H9 (cell line): ENCODE results near the gene IER5L. TPM values are rescaled to one million over a fixed set of nuclear protein-coding genes. Genes with fewer than 3 reads are reported as not detected.

Experiments
- DNase-seq: peaks from one replicate; pipeline ENCODE4 v3.0.0-alpha.2; 2017
- H2AFZ ChIP-seq: one replicate; pipeline ENCODE4 v1.6.1; 2013; ENCODE audit warnings: mild to moderate bottlenecking, low read length, control low read depth, moderate library complexity
- H2AK5ac ChIP-seq: 2 replicates; pipeline ENCODE4 v1.6.1; 2013; ENCODE audit warnings: low read length, control low read depth, mixed read lengths; ENCODE audit not compliant: insufficient read length
- H2BK120ac ChIP-seq: one replicate; pipeline ENCODE4 v1.6.1; 2013; ENCODE audit warnings: low read depth, mild to moderate bottlenecking, low read length, control low read depth, inconsistent platforms; ENCODE audit not compliant: poor library complexity, severe bottlenecking
- H2BK12ac ChIP-seq: 2 replicates; pipeline ENCODE4 v1.6.1; 2013; ENCODE audit warnings: low read length, control low read depth, mixed read lengths, low read depth; ENCODE audit not compliant: insufficient read length
- H2BK15ac ChIP-seq: 2 replicates; pipeline ENCODE4 v1.6.1; 2013; ENCODE audit warnings: low read depth, low read length, control low read depth
- H2BK20ac ChIP-seq: one replicate; pipeline ENCODE4 v1.6.1; 2013; ENCODE audit warnings: low read depth, mild to moderate bottlenecking, low read length, control low read depth, inconsistent platforms; ENCODE audit not compliant: poor library complexity, severe bottlenecking
- H2BK5ac ChIP-seq: 2 replicates; pipeline ENCODE4 v1.6.1; 2013; ENCODE audit warnings: low read length, control low read depth, mixed read lengths; ENCODE audit not compliant: insufficient read length
- H3K14ac ChIP-seq: 2 replicates; pipeline ENCODE4 v1.6.1; 2013; ENCODE audit warnings: low read length, control low read depth; ENCODE audit not compliant: insufficient read depth
- H3K18ac ChIP-seq: 2 replicates; pipeline ENCODE4 v1.6.1; 2013; ENCODE audit warnings: low read depth, mild to moderate bottlenecking, mixed read lengths, low read length, control low read depth; ENCODE audit not compliant: insufficient read length
- H3K23ac ChIP-seq: 2 replicates; pipeline ENCODE4 v1.6.1; 2013; ENCODE audit warnings: low read length, control low read depth, mixed read lengths, low read depth; ENCODE audit not compliant: insufficient read length
- H3K23me2 ChIP-seq: 2 replicates; pipeline ENCODE4 v1.6.1; 2013; ENCODE audit warnings: low read depth, mild to moderate bottlenecking, mixed read lengths, low read length, control low read depth; ENCODE audit not compliant: insufficient read length, poor library complexity, severe bottlenecking
- H3K27ac ChIP-seq: 2 replicates; pipeline ENCODE4 v1.5.1; 2013; ENCODE audit warnings: low read length, control low read depth, mixed read lengths, low read depth; ENCODE audit not compliant: insufficient read length
- H3K27me3 ChIP-seq: 2 replicates; pipeline ENCODE4 v1.6.1; 2013; ENCODE audit warnings: low read length, control low read depth, inconsistent platforms; ENCODE audit not compliant: insufficient read depth
- H3K4ac ChIP-seq: 2 replicates; pipeline ENCODE4 v1.6.1; 2013; ENCODE audit warnings: low read depth, mild to moderate bottlenecking, control low read depth, inconsistent platforms, low read length, moderate library complexity
- H3K4me1 ChIP-seq: 2 replicates; pipeline ENCODE4 v1.6.1; 2013; ENCODE audit warnings: low read length, control low read depth, inconsistent platforms; ENCODE audit not compliant: insufficient read depth
- H3K4me2 ChIP-seq: 2 replicates; pipeline ENCODE4 v1.6.1; 2013; ENCODE audit warnings: low read length, control low read depth, mixed read lengths; ENCODE audit not compliant: insufficient read length, insufficient read depth
- H3K56ac ChIP-seq: 2 replicates; pipeline ENCODE4 v1.6.1; 2013; ENCODE audit warnings: low read depth, mild to moderate bottlenecking, mixed read lengths, low read length, control low read depth; ENCODE audit not compliant: insufficient read length
- H3K79me1 ChIP-seq: 2 replicates; pipeline ENCODE4 v1.6.1; 2013; ENCODE audit warnings: low read depth, mild to moderate bottlenecking, moderate library complexity, low read length, control low read depth, inconsistent platforms; ENCODE audit not compliant: insufficient read depth, poor library complexity, severe bottlenecking
- H3K79me2 ChIP-seq: 2 replicates; pipeline ENCODE4 v1.6.1; 2013; ENCODE audit warnings: low read length, control low read depth, inconsistent platforms; ENCODE audit not compliant: insufficient read depth
- H3K9ac ChIP-seq: 2 replicates; pipeline ENCODE4 v1.6.1; 2013; ENCODE audit warnings: low read length, control low read depth, mixed read lengths; ENCODE audit not compliant: insufficient read length; ENCODE audit errors: extremely low read depth
- H3K9me3 ChIP-seq: one replicate; pipeline ENCODE4 v1.6.1; 2013; ENCODE audit warnings: low read depth, low read length, inconsistent platforms; ENCODE audit not compliant: control insufficient read depth
- H3T11ph ChIP-seq: one replicate; pipeline ENCODE4 v1.6.1; 2013; ENCODE audit warnings: mild to moderate bottlenecking, low read length, control low read depth, inconsistent platforms
- H4K20me1 ChIP-seq: one replicate; pipeline ENCODE4 v1.6.1; 2013; ENCODE audit not compliant: control insufficient read depth, insufficient read length, insufficient read depth
- H4K5ac ChIP-seq: 2 replicates; pipeline ENCODE4 v1.6.1; 2013; ENCODE audit warnings: low read depth, mild to moderate bottlenecking, mixed read lengths, low read length, control low read depth; ENCODE audit not compliant: insufficient read length
- H4K8ac ChIP-seq: replicated peaks from 2 replicates; pipeline ENCODE4 v1.6.1; 2013; ENCODE audit warnings: low read length, control low read depth, mixed read lengths, low read depth; ENCODE audit not compliant: insufficient read length
- H4K91ac ChIP-seq: 2 replicates; pipeline ENCODE4 v1.6.1; 2013; ENCODE audit warnings: low read depth, mild to moderate bottlenecking, moderate library complexity, mixed read lengths, low read length, control low read depth; ENCODE audit not compliant: insufficient read length
- H3K27ac Mint-ChIP-seq, 3 experiments: 2 replicates in 2 of 3; 3 replicates in 1 of 3; pipeline ENCODE4 v1.8.0; 2020 to 2021; ENCODE audit warnings: mixed read lengths in 3 of 3, mild to moderate bottlenecking in 1 of 3, moderate library complexity in 1 of 3
- H3K27me3 Mint-ChIP-seq: 2 replicates; pipeline ENCODE4 v1.8.0; 2021; ENCODE audit warnings: low read depth, mild to moderate bottlenecking, moderate library complexity, mixed read lengths
- H3K36me3 Mint-ChIP-seq, 3 experiments: 2 replicates in 2 of 3; 3 replicates in 1 of 3; pipeline ENCODE4 v1.8.0; 2020 to 2021; ENCODE audit warnings: low read depth in 3 of 3, mixed read lengths in 3 of 3; ENCODE audit not compliant: insufficient read depth in 1 of 3
- H3K4me1 Mint-ChIP-seq, 2 experiments: 2 replicates each; pipeline ENCODE4 v1.8.0; 2020; ENCODE audit warnings: mixed read lengths in 2 of 2
- H3K4me3 Mint-ChIP-seq, 2 experiments: 2 replicates in 1 of 2; 3 replicates in 1 of 2; pipeline ENCODE4 v1.8.0; 2020 to 2021; ENCODE audit warnings: mild to moderate bottlenecking in 2 of 2, mixed read lengths in 2 of 2, moderate library complexity in 1 of 2
- H3K9me3 Mint-ChIP-seq, 2 experiments: 2 replicates in 1 of 2; 3 replicates in 1 of 2; pipeline ENCODE4 v1.8.0; 2020; ENCODE audit warnings: mild to moderate bottlenecking in 2 of 2, mixed read lengths in 2 of 2, moderate library complexity in 1 of 2
- CTCF ChIP-seq: fragments of 200-600 bp; sonication (generic); conservative IDR thresholded peaks from 3 replicates; pipeline ENCODE4 v1.8.0; 2021; ENCODE audit warnings: antibody characterized with exemption, mild to moderate bottlenecking
- WGBS: extraction: QIAGEN DNeasy Blood & Tissue Kit; methylation state at CpG from one replicate; pipeline ENCODE4 v1.1.7; 2013; ENCODE audit warnings: missing lambda C conversion rate, low lambda C conversion rate, mixed read lengths; ENCODE audit not compliant: insufficient read length; ENCODE audit errors: extremely low coverage; 5-methylcytosine and 5-hydroxymethylcytosine counted together
- total RNA-seq: library from RNA; stranded (reverse); gene quantifications from 2 replicates; pipeline ENCODE4 v1.2.1, GENCODE V29; 2021

IER5L gene
- total RNA-seq, 1 experiment from 2014 or later, result 1.0 TPM

- no peak for DNase-seq
- Histone ChIP-seq H3K23ac (no peak overlapping the region), H2BK5ac (no peak overlapping the region), H3K79me1 (no peaks in the 10 kb centered on the region), H3K79me2 (no peaks in the 10 kb centered on the region), H4K5ac (no peak overlapping the region), H3K27me3 (peaks cover 28% of the 10 kb centered on the region), H3T11ph (no peak overlapping the region), H3K9me3 (no peaks in the 10 kb centered on the region), H3K56ac (no peak overlapping the region), H2BK120ac (no peak overlapping the region), H3K9ac (no peak overlapping the region), H2BK15ac (no peak overlapping the region), H4K20me1 (no peaks in the 10 kb centered on the region), H4K91ac (no peak overlapping the region), H4K8ac (no peak overlapping the region), H3K4ac (no peak overlapping the region), H3K23me2 (no peaks in the 10 kb centered on the region), H2AFZ (no peak overlapping the region), H3K4me2 (no peak overlapping the region), H2AK5ac (no peak overlapping the region), H3K18ac (no peak overlapping the region), H3K14ac (no peak overlapping the region), H2BK12ac (no peak overlapping the region), H2BK20ac (no peak overlapping the region), H3K27ac (no peak overlapping the region), H3K4me1 (no peaks in the 10 kb centered on the region)
- peaks cover 100% of the 10 kb centered on the region for H3K27me3 Mint-ChIP-seq
- no peak for TF ChIP-seq CTCF
- no CpG with 5 or more reads among the region's 10 CpGs for WGBS
- H3K9me3 Mint-ChIP-seq, result peaks cover 0 to 3% of the 10 kb centered on the region in 2 experiments; a peak in 2 of 5 replicates
- no peaks in the 10 kb centered on the region; a peak in 1 of 7 replicates for H3K36me3 Mint-ChIP-seq
- H3K4me3 Mint-ChIP-seq, result no peak overlapping the region
- H3K27ac Mint-ChIP-seq, result no peak overlapping the region
- peaks cover 7 to 13% of the 10 kb centered on the region in 2 experiments for H3K4me1 Mint-ChIP-seq
Observed at GRCh38 chr9:129185991-129186390, 7.9 kb upstream of the IER5L start.
